ENCODE results near the gene SYNJ1. TPM values are rescaled to one million over a fixed set of nuclear protein-coding genes. Genes with fewer than 3 reads are reported as not detected.
"Not testable (repeated sequence)": the region's sequence is repeated elsewhere in the genome, so short reads cannot be mapped to it uniquely, and the experiment has no call there.

The SYNJ1 gene
- total RNA-seq, 1 donor from 2014 or later: 7.7 TPM

- DNase-seq (ENCODE audit: low read depth in 2 of 2): no peak
These were observed 12.1 kb upstream of the SYNJ1 start for GRCh38 chr21:32739946-32740345.

- DNase-seq (ENCODE audit: low read depth in 2 of 2): not testable (repeated sequence)
These were observed 8.3 kb upstream of the SYNJ1 start for GRCh38 chr21:32736083-32736482.

GRCh38 chr21:32735524-32735923, 7.7 kb upstream of the SYNJ1 start:
- DNase-seq (ENCODE audit: low read depth in 2 of 2): no peak

- DNase-seq (ENCODE audit: low read depth in 2 of 2): no peak
These were observed 6.3 kb upstream of the SYNJ1 start for GRCh38 chr21:32733990-32734613.

- no peak for DNase-seq (ENCODE audit: low read depth in 2 of 2)
These were observed 5.5 kb upstream of the SYNJ1 start for GRCh38 chr21:32733356-32733755.

GRCh38 chr21:32732544-32732943, 4.7 kb upstream of the SYNJ1 start:
- no peak for DNase-seq (ENCODE audit: low read depth in 2 of 2)

GRCh38 chr21:32728848-32729247, 1.0 kb upstream of the SYNJ1 start:
- no peak for DNase-seq (ENCODE audit: low read depth in 2 of 2)

- no peak for DNase-seq (ENCODE audit: low read depth in 2 of 2)
These were observed 635 bp upstream of the SYNJ1 start for GRCh38 chr21:32728456-32728839.

GRCh38 chr21:32726839-32727686, 750 bp downstream of the SYNJ1 start:
- peak; percentile 33 to 37 for DNase-seq (ENCODE audit: low read depth in 2 of 2)

GRCh38 chr21:32719085-32719484, 8.7 kb downstream of the SYNJ1 start:
- DNase-seq (ENCODE audit: low read depth in 2 of 2): peak in 1 of 2 donors; percentile 7

GRCh38 chr21:32717851-32718316, 9.9 kb downstream of the SYNJ1 start:
- DNase-seq (ENCODE audit: low read depth in 2 of 2): no peak

- DNase-seq (ENCODE audit: low read depth in 2 of 2): no peak
These were observed 11.3 kb downstream of the SYNJ1 start for GRCh38 chr21:32716486-32716885.

- no peak for DNase-seq (ENCODE audit: low read depth in 2 of 2)
These were observed 14.1 kb downstream of the SYNJ1 start for GRCh38 chr21:32713726-32714125.

- DNase-seq (ENCODE audit: low read depth in 2 of 2): peak; percentile 35 to 74
These were observed 15.2 kb downstream of the SYNJ1 start for GRCh38 chr21:32712641-32713040.

- DNase-seq (ENCODE audit: low read depth in 2 of 2): no peak
These were observed 15.8 kb downstream of the SYNJ1 start for GRCh38 chr21:32712043-32712442.

GRCh38 chr21:32710987-32711386, 16.8 kb downstream of the SYNJ1 start:
- no peak for DNase-seq (ENCODE audit: low read depth in 2 of 2)

GRCh38 chr21:32710069-32710784, 17.6 kb downstream of the SYNJ1 start:
- DNase-seq (ENCODE audit: low read depth in 2 of 2): no peak

GRCh38 chr21:32708069-32708468, 19.7 kb downstream of the SYNJ1 start:
- peak; percentile 66 to 88 for DNase-seq (ENCODE audit: low read depth in 2 of 2)

- DNase-seq (ENCODE audit: low read depth in 2 of 2): no peak
These were observed 21.9 kb downstream of the SYNJ1 start for GRCh38 chr21:32705901-32706300.

GRCh38 chr21:32705139-32705538, 22.7 kb downstream of the SYNJ1 start:
- DNase-seq (ENCODE audit: low read depth in 2 of 2): no peak

- DNase-seq (ENCODE audit: low read depth in 2 of 2): peak; percentile 43 to 69
These were observed 25.1 kb downstream of the SYNJ1 start for GRCh38 chr21:32702702-32703101.

Data from lung microvascular endothelial cell (primary cell).